Keratinocyte (primary cell): ENCODE results near the gene SAMD4B. TPM values are rescaled to one million over a fixed set of nuclear protein-coding genes. Genes with fewer than 3 reads are reported as not detected.

Experiments
- DNase-seq: peaks from one replicate; pipeline ENCODE4 v3.0.0-alpha.2; 2011; ENCODE audit warnings: low read depth, missing footprints, low spot score
- FAIRE-seq: peaks from 2 replicates; lab custom pipeline; 2011; peaks lifted over from hg19 to GRCh38; lab: Jason Lieb, UNC
- H2AFZ ChIP-seq: 2 replicates; pipeline ENCODE4 v1.6.0; 2012; ENCODE audit warnings: low read length, control low read depth, inconsistent platforms; ENCODE audit not compliant: control insufficient read depth
- H3K27ac ChIP-seq: 2 replicates; pipeline ENCODE4 v1.5.1; 2011; ENCODE audit warnings: low read length; ENCODE audit not compliant: control insufficient read depth, insufficient read depth
- H3K27me3 ChIP-seq: 3 replicates; pipeline ENCODE4 v1.6.0; 2011; ENCODE audit warnings: low read length; ENCODE audit not compliant: control insufficient read depth, insufficient read depth; ENCODE audit errors: extremely low read depth
- H3K36me3 ChIP-seq, 2 experiments: 2 replicates in 1 of 2; 3 replicates in 1 of 2; pipeline ENCODE4 v1.5.1; 2011; ENCODE audit warnings: low read length in 2 of 2, mild to moderate bottlenecking in 1 of 2; ENCODE audit not compliant: control insufficient read depth in 2 of 2, insufficient read depth in 2 of 2; ENCODE audit errors: extremely low read depth in 1 of 2
- H3K4me1 ChIP-seq: 3 replicates; pipeline ENCODE4 v1.5.1; 2011; ENCODE audit warnings: low read length; ENCODE audit not compliant: control insufficient read depth, insufficient read depth; ENCODE audit errors: extremely low read depth
- H3K4me2 ChIP-seq: 3 replicates; pipeline ENCODE4 v1.6.0; 2011; ENCODE audit warnings: low read depth, low read length; ENCODE audit not compliant: control insufficient read depth, insufficient read depth; ENCODE audit errors: extremely low read depth
- H3K4me3 ChIP-seq, 3 experiments: fragments of 200-600 bp in 1 of 3; sonication (generic) in 1 of 3; 2 replicates in 2 of 3; 3 replicates in 1 of 3; pipeline ENCODE4 v1.5.1; 2011 to 2016; ENCODE audit warnings: low read length in 3 of 3, mild to moderate bottlenecking in 3 of 3, control low read depth in 2 of 3, inconsistent platforms in 1 of 3, low read depth in 1 of 3, mixed read lengths in 1 of 3, mixed run types in 1 of 3, moderate library complexity in 1 of 3; ENCODE audit not compliant: control insufficient read depth in 2 of 3, insufficient read depth in 2 of 3; ENCODE audit errors: extremely low read depth in 1 of 3
- H3K79me2 ChIP-seq: 2 replicates; pipeline ENCODE4 v1.6.0; 2012; ENCODE audit warnings: low read length; ENCODE audit not compliant: control insufficient read depth, insufficient read depth
- H3K9ac ChIP-seq: 3 replicates; pipeline ENCODE4 v1.6.0; 2011; ENCODE audit warnings: low read length; ENCODE audit not compliant: control insufficient read depth, insufficient read depth; ENCODE audit errors: extremely low read depth
- H3K9me1 ChIP-seq: 3 replicates; pipeline ENCODE4 v1.6.0; 2011; ENCODE audit warnings: low read length; ENCODE audit not compliant: control insufficient read depth, insufficient read depth; ENCODE audit errors: extremely low read depth
- H3K9me3 ChIP-seq: 2 replicates; pipeline ENCODE4 v1.5.1; 2012; ENCODE audit warnings: low read depth, low read length; ENCODE audit not compliant: control insufficient read depth
- H4K20me1 ChIP-seq: 3 replicates; pipeline ENCODE4 v1.6.0; 2011; ENCODE audit warnings: low read length; ENCODE audit not compliant: control insufficient read depth, insufficient read depth; ENCODE audit errors: extremely low read depth
- CTCF ChIP-seq, 3 experiments: IDR thresholded peaks in 1 of 3; conservative IDR thresholded peaks in 1 of 3; optimal IDR thresholded peaks in 1 of 3; 2 replicates in 2 of 3; 3 replicates in 1 of 3; pipeline versions ENCODE3 to v1.5.1; 2011; ENCODE audit warnings: low read length in 3 of 3, mild to moderate bottlenecking in 3 of 3, moderate library complexity in 2 of 3, control low read depth in 1 of 3, inconsistent platforms in 1 of 3; ENCODE audit not compliant: insufficient read depth in 2 of 3; ENCODE audit errors: extremely low read depth in 1 of 3
- EZH2 ChIP-seq: IDR thresholded peaks from one replicate; pipeline ENCODE4 v1.6.1; 2012; ENCODE audit warnings: inconsistent platforms, mild to moderate bottlenecking, low read length, moderate library complexity
- dilution Hi-C: fragments of 300-500 bp; cut with MboI; formaldehyde crosslinking; loops from one replicate; pipeline ENCODE4 v1.7.0; 2020; ENCODE audit warnings: low sequenced_read_pairs; ENCODE audit not compliant: extremely low pct_ligation_motif_present
- polyA plus RNA-seq, 5 experiments: library from polyadenylated mRNA; depleted of rRNA in 3 of 5; stranded (reverse) in 3 of 5; stranded (forward) in 1 of 5; unstranded in 1 of 5; fragments of >200 nt; gene quantifications; 1 replicate in 1 of 5; 2 replicates in 3 of 5; 3 replicates in 1 of 5; pipeline versions ENCODE4 v1.2.1 to v1.2.3, GENCODE V29; 2011 to 2012; ENCODE audit warnings: missing spikeins in 2 of 5, low read depth in 1 of 5, low replicate concordance in 1 of 5

The SAMD4B gene
- polyA plus RNA-seq, 1 donor (not counting 4 experiments of a cell fraction or from before 2014, with no cell fraction given), result 20.9 TPM

GRCh38 chr19:39319892-39320248 is 22.4 kb upstream of the SAMD4B start:
- Histone ChIP-seq H2AFZ (no peak overlapping the region), H3K4me2 (peak overlapping the region; percentile 74), H3K9me1 (no peaks in the 10 kb centered on the region), H3K9ac (no peak overlapping the region), H3K4me3 (peak overlapping the region in 1 of 3 experiments; percentile 49), H3K36me3 (no peaks in the 10 kb centered on the region), H3K4me1 (no peaks in the 10 kb centered on the region), H3K27ac (no peak overlapping the region), H3K79me2 (no peaks in the 10 kb centered on the region), H3K27me3 (peaks cover 20% of the 10 kb centered on the region), H3K9me3 (no peaks in the 10 kb centered on the region), H4K20me1 (peaks cover 3% of the 10 kb centered on the region)
- dilution Hi-C loops, result no loop called here
- no peak for FAIRE-seq
- TF ChIP-seq CTCF (optimal IDR thresholded peaks at IDR 0.05 in 1 of 3, IDR thresholded peaks at IDR 0.05 in 1 of 3, conservative IDR thresholded peaks at IDR 0.05 in 1 of 3; ENCODE audit: extremely low read depth in 1 of 3, insufficient read depth in 2 of 3, low read length in 3 of 3) (no peak), EZH2 (no peak)
- no peak for DNase-seq

- FAIRE-seq (no peak), DNase-seq (no peak)
- dilution Hi-C loops, result no loop called here
- TF ChIP-seq EZH2, result peak; percentile 49
- TF ChIP-seq CTCF (optimal IDR thresholded peaks at IDR 0.05 in 1 of 3, IDR thresholded peaks at IDR 0.05 in 1 of 3, conservative IDR thresholded peaks at IDR 0.05 in 1 of 3; ENCODE audit: extremely low read depth in 1 of 3, insufficient read depth in 2 of 3, low read length in 3 of 3), result no peak
- H3K27me3 ChIP-seq, result peaks cover 20% of the 10 kb centered on the region
- no peak overlapping the region for H3K27ac ChIP-seq
- no peak overlapping the region for H2AFZ ChIP-seq
- no peak overlapping the region for H3K4me2 ChIP-seq
- no peaks in the 10 kb centered on the region for H3K36me3 ChIP-seq
- no peaks in the 10 kb centered on the region for H3K4me1 ChIP-seq
- no peaks in the 10 kb centered on the region for H3K9me3 ChIP-seq
- no peaks in the 10 kb centered on the region for H3K79me2 ChIP-seq
- H3K9me1 ChIP-seq, result no peaks in the 10 kb centered on the region
- no peak overlapping the region for H3K4me3 ChIP-seq
- no peak overlapping the region for H3K9ac ChIP-seq
- H4K20me1 ChIP-seq, result peaks cover 3% of the 10 kb centered on the region
These were observed 20.9 kb upstream of the SAMD4B start for GRCh38 chr19:39321117-39321831.
